ENCODE measurements around the gene NODAL.

DNA sequence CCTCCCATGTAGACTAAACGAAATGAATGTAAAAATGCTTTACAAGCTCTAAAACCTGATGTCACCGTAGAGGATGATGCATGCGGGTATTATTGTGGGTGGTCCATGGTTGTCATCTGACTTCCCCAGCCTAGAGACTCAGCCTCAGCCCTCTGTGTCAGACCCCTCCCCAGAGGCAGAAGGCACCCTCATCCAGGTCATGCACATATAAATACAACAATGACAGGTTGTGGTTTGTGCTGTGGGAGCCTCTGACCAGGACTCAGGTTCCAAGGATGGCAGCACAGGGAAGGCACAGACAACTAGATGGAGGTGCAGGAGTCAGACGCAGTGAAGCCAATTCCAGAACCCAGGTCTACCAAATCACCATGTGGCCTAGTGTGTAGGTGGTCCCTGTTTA lies 3.3 kb upstream of the NODAL start:
- TF ChIP-seq, protein P1, sequence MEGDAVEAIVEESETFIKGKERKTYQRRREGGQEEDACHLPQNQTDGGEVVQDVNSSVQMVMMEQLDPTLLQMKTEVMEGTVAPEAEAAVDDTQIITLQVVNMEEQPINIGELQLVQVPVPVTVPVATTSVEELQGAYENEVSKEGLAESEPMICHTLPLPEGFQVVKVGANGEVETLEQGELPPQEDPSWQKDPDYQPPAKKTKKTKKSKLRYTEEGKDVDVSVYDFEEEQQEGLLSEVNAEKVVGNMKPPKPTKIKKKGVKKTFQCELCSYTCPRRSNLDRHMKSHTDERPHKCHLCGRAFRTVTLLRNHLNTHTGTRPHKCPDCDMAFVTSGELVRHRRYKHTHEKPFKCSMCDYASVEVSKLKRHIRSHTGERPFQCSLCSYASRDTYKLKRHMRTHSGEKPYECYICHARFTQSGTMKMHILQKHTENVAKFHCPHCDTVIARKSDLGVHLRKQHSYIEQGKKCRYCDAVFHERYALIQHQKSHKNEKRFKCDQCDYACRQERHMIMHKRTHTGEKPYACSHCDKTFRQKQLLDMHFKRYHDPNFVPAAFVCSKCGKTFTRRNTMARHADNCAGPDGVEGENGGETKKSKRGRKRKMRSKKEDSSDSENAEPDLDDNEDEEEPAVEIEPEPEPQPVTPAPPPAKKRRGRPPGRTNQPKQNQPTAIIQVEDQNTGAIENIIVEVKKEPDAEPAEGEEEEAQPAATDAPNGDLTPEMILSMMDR (conservative IDR thresholded peaks at IDR 0.05; ENCODE audit: low read depth, low read length), result no peak
- TF ChIP-seq EZH2 (IDR thresholded peaks at IDR 0.05; ENCODE audit: low read length, unreplicated experiment), result no peak
- TF ChIP-seq EZH2phosphoT487 (IDR thresholded peaks at IDR 0.05; ENCODE audit: borderline replicate concordance, low read length), result no peak
